GM21528 (cell line): ENCODE results near the gene PODXL2.
"Not testable (repeated sequence)": the region's sequence is repeated elsewhere in the genome, so short reads cannot be mapped to it uniquely, and the experiment has no call there.

Source experiments
- ATAC-seq: cut with Tn5 transposase; IDR thresholded peaks from one replicate; pipeline ENCODE4 v1.9.1; 2021; ENCODE audit warnings: mild to moderate bottlenecking, moderate library complexity; ENCODE audit not compliant: unreplicated experiment, low FRiP score

The PODXL2 gene

GRCh38 chr3:127604546-127605165 is 24.3 kb upstream of the PODXL2 start:
- ATAC-seq: no peak

- not testable (repeated sequence) for ATAC-seq
Measured at GRCh38 chr3:127605547-127605946, 23.4 kb upstream of the PODXL2 start.

DNA sequence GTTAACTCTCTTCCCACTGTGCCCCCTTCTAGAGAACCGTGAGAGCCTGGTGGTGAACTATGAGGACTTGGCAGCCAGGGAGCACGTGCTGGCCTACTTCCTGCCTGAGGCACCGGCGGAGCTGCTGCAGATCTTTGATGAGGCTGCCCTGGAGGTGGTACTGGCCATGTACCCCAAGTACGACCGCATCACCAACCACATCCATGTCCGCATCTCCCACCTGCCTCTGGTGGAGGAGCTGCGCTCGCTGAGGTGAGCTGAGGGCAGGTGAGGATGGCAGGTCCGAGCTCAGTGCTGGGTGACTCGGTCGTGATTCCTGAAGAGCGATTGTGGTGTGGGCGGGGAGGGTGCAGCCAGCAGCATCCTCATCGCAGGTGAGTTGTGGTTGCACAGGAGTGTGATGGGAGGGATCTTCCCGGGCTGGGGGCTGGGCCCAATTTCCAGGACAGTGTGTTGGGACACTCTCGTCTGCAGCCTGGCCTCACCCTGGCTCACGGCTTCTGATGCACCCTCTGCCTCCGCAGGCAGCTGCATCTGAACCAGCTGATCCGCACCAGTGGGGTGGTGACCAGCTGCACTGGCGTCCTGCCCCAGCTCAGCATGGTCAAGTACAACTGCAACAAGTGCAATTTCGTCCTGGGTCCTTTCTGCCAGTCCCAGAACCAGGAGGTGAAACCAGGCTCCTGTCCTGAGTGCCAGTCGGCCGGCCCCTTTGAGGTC is 22.7 kb upstream of the PODXL2 start:
- no peak for ATAC-seq

DNA sequence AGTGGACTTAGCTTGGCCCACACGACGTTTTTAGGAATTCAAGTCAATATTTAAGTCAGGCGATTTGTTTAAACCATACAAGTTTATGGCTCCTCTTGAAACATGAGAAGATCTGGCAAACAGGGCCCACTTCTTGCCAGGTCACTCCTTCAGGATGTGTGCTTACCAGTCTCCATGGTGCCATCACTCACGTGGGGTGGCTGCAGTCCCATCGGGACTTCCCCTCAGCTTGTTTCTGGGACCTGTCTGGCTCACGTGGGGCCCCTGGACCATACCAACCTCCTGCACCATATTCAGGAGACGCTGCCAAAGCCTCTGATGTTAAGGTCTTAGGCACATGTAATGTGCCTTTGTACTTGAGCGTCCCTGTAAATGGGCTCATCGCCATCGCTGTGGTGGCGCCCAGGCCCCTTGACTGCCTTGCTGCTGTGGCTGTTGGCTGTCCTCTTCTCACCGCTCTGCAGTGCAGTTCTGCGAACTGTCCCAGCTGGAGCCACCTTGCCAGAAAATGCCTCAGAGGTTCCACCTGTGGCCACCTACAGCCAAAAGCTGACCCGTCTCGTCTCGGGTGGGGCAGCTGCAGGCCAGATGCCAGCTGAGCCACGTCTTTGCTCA is 21.9 kb upstream of the PODXL2 start:
- ATAC-seq: no peak

DNA sequence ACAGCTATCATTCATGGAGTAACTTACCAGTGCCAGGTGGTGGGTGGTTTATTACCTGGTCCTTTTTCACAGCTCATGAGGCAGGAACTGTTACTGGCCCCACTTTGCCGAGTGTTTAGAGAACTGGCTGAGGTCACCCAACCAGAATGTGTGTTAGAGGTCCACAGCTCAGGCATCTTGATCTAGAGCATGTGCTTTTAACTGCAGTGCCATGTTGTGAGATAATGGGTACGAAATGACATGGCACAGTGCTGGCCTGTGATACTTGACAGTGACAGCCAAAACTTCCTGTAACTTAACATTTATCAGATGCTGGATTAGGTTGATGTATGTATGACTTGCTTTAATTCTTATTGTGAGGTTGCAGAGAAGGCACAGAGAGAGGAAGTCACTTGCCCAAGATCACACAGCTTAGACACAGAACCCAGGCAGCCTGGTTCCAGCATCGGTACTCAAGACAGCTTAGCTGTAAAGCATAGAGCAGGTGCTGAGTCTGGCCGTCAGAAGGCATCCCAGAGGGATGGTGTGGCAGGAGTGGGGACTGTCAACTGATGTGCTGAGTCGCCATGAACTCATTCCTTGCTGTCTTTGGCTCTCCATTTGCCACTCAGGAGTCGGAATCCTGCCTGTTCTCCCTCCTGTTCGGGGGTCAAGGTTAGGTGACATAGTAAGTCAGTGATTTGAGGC is 21.2 kb upstream of the PODXL2 start:
- ATAC-seq: no peak

DNA sequence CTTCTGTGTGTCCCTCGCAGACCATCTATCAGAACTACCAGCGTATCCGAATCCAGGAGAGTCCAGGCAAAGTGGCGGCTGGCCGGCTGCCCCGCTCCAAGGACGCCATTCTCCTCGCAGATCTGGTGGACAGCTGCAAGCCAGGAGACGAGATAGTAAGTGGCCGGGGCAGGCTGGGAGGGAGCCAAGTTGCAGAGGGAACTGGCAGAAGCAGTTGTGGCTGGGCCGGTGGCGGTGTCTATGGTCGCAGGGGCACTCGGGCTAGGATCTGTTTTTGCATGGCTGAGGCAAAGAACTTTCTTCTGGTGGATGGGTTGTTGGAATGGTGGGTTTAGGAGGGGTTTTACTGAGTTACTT is 20.6 kb upstream of the PODXL2 start:
- no peak for ATAC-seq

GRCh38 chr3:127610105-127610504 is 18.9 kb upstream of the PODXL2 start:
- ATAC-seq: no peak

DNA sequence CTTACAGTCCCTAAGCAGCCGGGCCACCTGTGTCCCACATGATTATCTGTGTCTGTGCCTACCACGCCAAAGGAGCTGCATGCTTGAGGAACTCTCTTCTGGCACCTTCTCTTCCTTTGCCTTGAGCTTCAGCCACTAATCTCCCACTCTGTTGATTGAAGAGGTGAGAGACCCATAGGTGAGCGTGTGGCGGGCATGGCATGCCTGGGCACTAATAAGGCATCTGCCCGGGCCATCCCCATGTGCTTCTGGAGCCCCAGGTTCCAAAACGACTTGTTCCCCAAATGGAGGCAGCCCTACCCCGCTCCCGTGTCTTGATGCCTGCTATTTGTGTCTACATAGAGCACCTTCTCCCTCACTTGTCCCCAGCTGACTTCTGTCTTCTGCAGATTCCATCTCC is 17.7 kb upstream of the PODXL2 start:
- no peak for ATAC-seq

DNA sequence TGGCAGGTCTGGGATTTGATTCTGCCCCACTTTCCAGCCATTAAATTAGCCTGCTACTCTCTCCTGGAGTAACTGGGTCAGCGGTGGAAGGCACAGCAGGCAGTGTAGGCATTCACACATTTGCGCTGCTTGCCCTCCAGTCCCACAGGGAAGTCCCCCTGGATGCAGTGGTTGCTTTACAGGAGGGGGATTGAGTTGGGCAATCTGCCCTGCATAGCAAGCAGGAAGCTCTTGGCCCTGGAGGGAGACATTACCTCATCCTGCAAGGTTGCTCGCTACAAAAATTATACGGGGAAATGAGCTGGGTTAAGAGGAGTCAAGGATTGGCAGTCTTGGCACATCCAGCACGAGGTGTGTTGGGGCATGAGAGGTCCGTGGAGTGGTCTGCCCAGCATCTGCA is 16.0 kb upstream of the PODXL2 start:
- no peak for ATAC-seq

- no peak for ATAC-seq
Measured at GRCh38 chr3:127613406-127613805, 15.6 kb upstream of the PODXL2 start.

GRCh38 chr3:127614928-127615589 is 13.9 kb upstream of the PODXL2 start:
- ATAC-seq: no peak

- ATAC-seq: no peak
Measured at GRCh38 chr3:127615631-127616305, 13.2 kb upstream of the PODXL2 start.

GRCh38 chr3:127616836-127617605 is 12.0 kb upstream of the PODXL2 start:
- ATAC-seq: no peak

GRCh38 chr3:127618891-127619290 is 10.1 kb upstream of the PODXL2 start:
- no peak for ATAC-seq

DNA sequence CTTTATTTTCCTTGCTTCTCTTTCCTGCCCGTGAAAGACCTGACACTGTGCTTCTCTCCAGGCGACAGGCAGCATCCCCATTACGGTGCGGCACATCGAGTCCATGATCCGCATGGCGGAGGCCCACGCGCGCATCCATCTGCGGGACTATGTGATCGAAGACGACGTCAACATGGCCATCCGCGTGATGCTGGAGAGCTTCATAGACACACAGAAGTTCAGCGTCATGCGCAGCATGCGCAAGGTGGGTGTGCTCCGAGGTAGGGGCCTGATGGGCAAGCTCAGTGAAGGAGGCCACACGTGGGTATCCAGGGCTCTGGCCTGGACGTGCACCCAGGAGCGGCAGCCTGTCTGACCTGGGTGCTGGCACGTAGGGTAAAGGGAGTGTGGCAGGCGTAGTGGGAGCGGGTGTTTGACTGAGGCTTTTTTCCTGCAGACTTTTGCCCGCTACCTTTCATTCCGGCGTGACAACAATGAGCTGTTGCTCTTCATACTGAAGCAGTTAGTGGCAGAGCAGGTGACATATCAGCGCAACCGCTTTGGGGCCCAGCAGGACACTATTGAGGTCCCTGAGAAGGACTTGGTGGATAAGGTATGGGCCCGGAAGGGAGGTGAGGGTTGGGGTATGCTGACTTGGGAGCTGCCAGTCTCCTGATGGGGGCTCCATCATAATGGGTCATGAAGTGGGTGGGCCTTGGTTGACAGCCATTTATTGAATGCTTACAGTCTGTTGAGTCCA is 8.2 kb upstream of the PODXL2 start:
- no peak for ATAC-seq

GRCh38 chr3:127622031-127622430 is 7.0 kb upstream of the PODXL2 start:
- ATAC-seq: no peak

GRCh38 chr3:127622772-127623576 is 6.0 kb upstream of the PODXL2 start:
- ATAC-seq: no peak

DNA sequence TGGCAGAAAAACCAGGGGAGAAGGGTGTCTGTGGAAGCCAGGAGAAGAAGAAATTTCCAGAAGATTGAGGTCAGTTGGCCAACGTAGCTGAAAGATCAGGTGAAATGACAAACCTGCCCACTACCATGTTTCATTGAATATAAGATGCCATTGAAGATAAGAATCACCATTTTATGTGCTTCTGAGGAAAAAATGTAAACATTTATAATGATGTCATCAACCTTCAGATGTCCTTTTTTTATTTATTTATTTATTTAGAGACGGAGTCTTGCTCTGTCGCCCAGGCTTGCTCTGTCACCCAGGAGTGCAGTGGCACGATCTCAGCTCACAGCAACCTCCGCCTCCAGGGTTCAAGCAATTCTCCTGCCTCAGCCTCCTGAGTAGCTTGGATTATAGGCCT is 4.9 kb upstream of the PODXL2 start:
- no peak for ATAC-seq
